Smooth muscle cell (in vitro differentiated cells): ENCODE results near the gene ALKBH7. TPM values are rescaled to one million over a fixed set of nuclear protein-coding genes. Genes with fewer than 3 reads are reported as not detected.

Experiments
- DNase-seq: peaks from one replicate; lab custom pipeline; 2025; ENCODE audit not compliant: unreplicated experiment; lab: John Stamatoyannopoulos, UW
- H2AFZ ChIP-seq: fragments of 200-600 bp; sonication (generic); 2 replicates; pipeline ENCODE4 v1.6.0; 2016; ENCODE audit warnings: antibody characterized with exemption, low read depth, mild to moderate bottlenecking
- H3F3A ChIP-seq: fragments of 200-600 bp; sonication (generic); 2 replicates; pipeline ENCODE4 v1.6.0; 2017; ENCODE audit warnings: antibody characterized with exemption, low read depth
- H3K27ac ChIP-seq: fragments of 200-600 bp; sonication (generic); 2 replicates; pipeline ENCODE4 v1.5.1; 2016; ENCODE audit warnings: low read depth, mild to moderate bottlenecking
- H3K27me3 ChIP-seq: fragments of 200-600 bp; sonication (generic); 2 replicates; pipeline ENCODE4 v1.6.1; 2016; ENCODE audit warnings: low read depth, mild to moderate bottlenecking
- H3K36me3 ChIP-seq: fragments of 200-600 bp; sonication (generic); 2 replicates; pipeline ENCODE4 v1.5.1; 2016; ENCODE audit warnings: low read depth
- H3K4me1 ChIP-seq: fragments of 200-600 bp; sonication (generic); 2 replicates; pipeline ENCODE4 v1.5.1; 2016; ENCODE audit warnings: low read depth
- H3K4me2 ChIP-seq: fragments of 200-600 bp; sonication (generic); 2 replicates; pipeline ENCODE4 v1.6.0; 2016; ENCODE audit warnings: mild to moderate bottlenecking
- H3K4me3 ChIP-seq: fragments of 200-600 bp; sonication (generic); 2 replicates; pipeline ENCODE4 v1.5.1; 2016; ENCODE audit warnings: mild to moderate bottlenecking
- H3K79me2 ChIP-seq: fragments of 200-600 bp; sonication (generic); 2 replicates; pipeline ENCODE4 v1.6.0; 2016; ENCODE audit warnings: low read depth, mild to moderate bottlenecking
- H3K9ac ChIP-seq: fragments of 200-600 bp; sonication (generic); 2 replicates; pipeline ENCODE4 v1.6.0; 2016; ENCODE audit warnings: low read depth
- H3K9me3 ChIP-seq: fragments of 200-600 bp; sonication (generic); replicated peaks from 2 replicates; pipeline ENCODE4 v1.5.1; 2016; ENCODE audit warnings: low read depth
- H4K20me1 ChIP-seq: fragments of 200-600 bp; sonication (generic); 2 replicates; pipeline ENCODE4 v1.6.0; 2016; ENCODE audit warnings: low read depth
- WGBS: methylation state at CpG from one replicate; pipeline ENCODE4 v1.1.7; 2016; ENCODE audit warnings: low lambda C conversion rate; 5-methylcytosine and 5-hydroxymethylcytosine counted together
- polyA plus RNA-seq: library from polyadenylated mRNA; unstranded; fragments of >200 nt; fragmentation: Nextera tagmentation; extraction: Ambion mirVana; gene quantifications from 2 replicates; pipeline ENCODE4 v1.2.1, GENCODE V29; 2016
- total RNA-seq: library from RNA; depleted of rRNA; stranded (reverse); fragments of >200 nt; gene quantifications from 2 replicates; pipeline ENCODE4 v1.2.3, GENCODE V29; 2014
- TF ChIP-seq, protein P1 (sequence below): fragments of 200-600 bp; sonication (generic); IDR thresholded peaks from 2 replicates; pipeline ENCODE4 v1.5.1; 2017; ENCODE audit warnings: borderline replicate concordance, mild to moderate bottlenecking, antibody characterized with exemption; ENCODE audit not compliant: insufficient read depth, poor library complexity, severe bottlenecking

The ALKBH7 gene
- total and polyA plus RNA-seq, 2 experiments from 2014 or later = 34.4 to 103 TPM

DNA sequence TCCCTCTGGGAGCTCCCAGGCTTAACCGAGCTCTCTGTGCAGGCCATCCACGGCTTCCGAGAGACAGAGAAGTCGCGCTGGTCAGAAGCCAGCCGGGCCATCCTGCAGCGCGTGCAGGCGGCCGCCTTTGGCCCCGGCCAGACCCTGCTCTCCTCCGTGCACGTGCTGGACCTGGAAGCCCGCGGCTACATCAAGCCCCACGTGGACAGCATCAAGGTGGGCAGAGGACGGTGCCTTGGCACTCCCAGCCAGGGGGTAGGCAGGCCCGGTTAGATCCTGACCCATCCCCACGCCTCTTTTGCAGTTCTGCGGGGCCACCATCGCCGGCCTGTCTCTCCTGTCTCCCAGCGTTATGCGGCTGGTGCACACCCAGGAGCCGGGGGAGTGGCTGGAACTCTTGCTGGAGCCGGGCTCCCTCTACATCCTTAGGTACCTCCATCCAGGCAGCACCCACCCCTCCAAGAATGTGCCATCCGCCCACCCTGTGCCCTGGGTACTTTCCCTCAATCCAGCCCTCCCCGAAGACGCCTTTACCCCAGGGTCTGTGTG, 1.6 kb downstream of the ALKBH7 start:
- Histone ChIP-seq H3K36me3 (no peaks in the 10 kb centered on the region), H3K4me1 (peaks cover 5% of the 10 kb centered on the region), H3K4me2 (peak overlapping the region; percentile 86), H4K20me1 (no peaks in the 10 kb centered on the region), H3K27me3 (no peaks in the 10 kb centered on the region), H3K9ac (no peak overlapping the region), H3K27ac (peak overlapping the region; percentile 35), H3F3A (peaks cover 15% of the 10 kb centered on the region), H3K9me3 (no peaks in the 10 kb centered on the region), H2AFZ (no peak overlapping the region), H3K4me3 (no peak overlapping the region), H3K79me2 (no peaks in the 10 kb centered on the region)
- TF ChIP-seq, protein P1, sequence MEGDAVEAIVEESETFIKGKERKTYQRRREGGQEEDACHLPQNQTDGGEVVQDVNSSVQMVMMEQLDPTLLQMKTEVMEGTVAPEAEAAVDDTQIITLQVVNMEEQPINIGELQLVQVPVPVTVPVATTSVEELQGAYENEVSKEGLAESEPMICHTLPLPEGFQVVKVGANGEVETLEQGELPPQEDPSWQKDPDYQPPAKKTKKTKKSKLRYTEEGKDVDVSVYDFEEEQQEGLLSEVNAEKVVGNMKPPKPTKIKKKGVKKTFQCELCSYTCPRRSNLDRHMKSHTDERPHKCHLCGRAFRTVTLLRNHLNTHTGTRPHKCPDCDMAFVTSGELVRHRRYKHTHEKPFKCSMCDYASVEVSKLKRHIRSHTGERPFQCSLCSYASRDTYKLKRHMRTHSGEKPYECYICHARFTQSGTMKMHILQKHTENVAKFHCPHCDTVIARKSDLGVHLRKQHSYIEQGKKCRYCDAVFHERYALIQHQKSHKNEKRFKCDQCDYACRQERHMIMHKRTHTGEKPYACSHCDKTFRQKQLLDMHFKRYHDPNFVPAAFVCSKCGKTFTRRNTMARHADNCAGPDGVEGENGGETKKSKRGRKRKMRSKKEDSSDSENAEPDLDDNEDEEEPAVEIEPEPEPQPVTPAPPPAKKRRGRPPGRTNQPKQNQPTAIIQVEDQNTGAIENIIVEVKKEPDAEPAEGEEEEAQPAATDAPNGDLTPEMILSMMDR = no peak
- no peak for DNase-seq
- WGBS = 77% methylated on average over 28 of the region's 29 CpGs

DNA sequence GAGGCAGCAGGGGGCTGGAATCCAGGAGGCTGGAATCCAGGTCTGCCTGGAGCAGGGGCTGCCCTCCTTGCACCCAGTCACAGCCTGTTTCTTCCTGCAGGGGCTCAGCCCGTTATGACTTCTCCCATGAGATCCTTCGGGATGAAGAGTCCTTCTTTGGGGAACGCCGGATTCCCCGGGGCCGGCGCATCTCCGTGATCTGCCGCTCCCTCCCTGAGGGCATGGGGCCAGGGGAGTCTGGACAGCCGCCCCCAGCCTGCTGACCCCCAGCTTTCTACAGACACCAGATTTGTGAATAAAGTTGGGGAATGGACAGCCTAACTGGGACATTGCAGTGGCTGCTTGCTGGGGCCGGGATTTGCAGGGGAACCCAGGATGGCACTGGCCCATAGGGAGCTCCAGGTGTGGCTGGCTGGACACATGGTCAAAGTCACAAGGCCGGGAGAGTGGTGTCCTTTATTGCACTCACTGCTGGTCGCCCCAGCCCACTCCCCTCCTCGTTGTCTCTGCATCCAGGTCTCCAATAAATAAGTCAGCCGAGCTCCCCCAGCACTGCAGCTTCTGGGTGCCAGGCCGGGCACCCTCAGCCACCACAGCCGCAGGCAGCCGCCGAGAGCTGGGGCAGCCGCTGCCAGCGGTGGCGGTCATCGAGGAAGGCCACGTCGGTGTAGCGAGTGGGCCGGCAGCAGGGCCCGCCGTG, 2.3 kb downstream of the ALKBH7 start:
- WGBS = 94% methylated on average over 29 of the region's 29 CpGs
- Histone ChIP-seq H3F3A (peaks cover 15% of the 10 kb centered on the region), H3K4me3 (no peak overlapping the region), H3K9ac (no peak overlapping the region), H3K4me1 (peaks cover 5% of the 10 kb centered on the region), H3K4me2 (no peak overlapping the region), H3K79me2 (no peaks in the 10 kb centered on the region), H3K27ac (no peak overlapping the region), H3K36me3 (peaks cover 6% of the 10 kb centered on the region), H3K27me3 (no peaks in the 10 kb centered on the region), H2AFZ (no peak overlapping the region), H4K20me1 (no peaks in the 10 kb centered on the region), H3K9me3 (no peaks in the 10 kb centered on the region)
- TF ChIP-seq, protein P1 = no peak
- no peak for DNase-seq

DNA sequence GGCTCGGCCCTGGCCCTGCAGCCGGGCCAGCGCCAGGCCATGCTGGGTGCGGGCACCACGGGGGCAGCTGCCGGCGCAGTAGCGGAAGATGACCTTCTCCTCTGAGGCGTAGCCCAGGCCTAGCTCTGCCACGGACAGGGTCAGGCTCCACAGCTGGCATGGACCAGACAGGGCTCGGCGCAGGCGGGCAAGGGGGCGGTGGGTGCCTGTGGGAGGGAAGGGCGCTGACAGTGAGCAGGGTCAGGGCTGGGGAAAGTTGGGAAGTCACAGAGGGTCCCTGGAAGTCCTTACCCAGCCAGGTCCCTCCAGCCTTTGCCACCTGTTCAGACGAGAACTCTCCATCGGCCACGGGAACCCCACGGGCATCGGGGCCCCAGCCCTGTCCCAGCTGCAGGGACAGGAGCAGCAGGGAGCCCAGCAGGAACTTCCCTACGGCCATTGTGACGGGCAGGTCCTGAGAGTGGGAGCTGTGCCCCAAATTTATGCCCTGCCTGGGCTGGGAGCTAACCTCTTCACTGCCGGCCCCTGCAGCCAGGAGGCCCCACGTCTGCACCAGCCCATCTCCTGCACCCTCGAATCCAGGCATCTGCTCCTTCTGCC, 2.9 kb downstream of the ALKBH7 start, which contains the start of gene PSPN:
Gene PSPN (minus strand): TSS at position 523 of the 600 bp plus-strand sequence. CDS start 84 bp downstream, at position 439.
- no peak within 1 kb of the TSS for H3K9ac ChIP-seq
- H3K4me2 ChIP-seq = no peak within 1 kb of the TSS
- H3K79me2 ChIP-seq = no peaks in the 10 kb centered on the region
- peaks cover 5% of the 10 kb centered on the region for H3K4me1 ChIP-seq
- peak within 1 kb of the TSS; percentile 28 for H3K27ac ChIP-seq
- peaks cover 15% of the 10 kb centered on the region for H3F3A ChIP-seq
- peaks cover 12% of the 10 kb centered on the region for H3K36me3 ChIP-seq
- H4K20me1 ChIP-seq = no peaks in the 10 kb centered on the region
- TF ChIP-seq, protein P1 = no peak
- no peak for DNase-seq
- H3K4me3 ChIP-seq = no peak within 1 kb of the TSS
- H3K9me3 ChIP-seq = no peaks in the 10 kb centered on the region
- H3K27me3 ChIP-seq = no peaks in the 10 kb centered on the region
- H2AFZ ChIP-seq = no peak within 1 kb of the TSS
- WGBS = 93% methylated on average over 23 of the region's 25 CpGs
